GM13976 (cell line): ENCODE measurements around the gene MDM2.

Experiments used
- DNase-seq: peaks from one replicate; pipeline ENCODE4 v3.0.0; 2012; ENCODE audit warnings: low spot score
- CTCF ChIP-seq: IDR thresholded peaks from 2 replicates; pipeline ENCODE4 v1.5.1; 2012; ENCODE audit warnings: borderline replicate concordance, mild to moderate bottlenecking; ENCODE audit not compliant: insufficient read depth; ENCODE audit errors: extremely low read depth, missing control alignments, control extremely low read depth
- in situ Hi-C: fragments of 300-500 bp; cut with MboI; formaldehyde crosslinking; loops from one replicate; pipeline ENCODE4 v1.12.0; 2022; ENCODE audit warnings: low sequenced_read_pairs, mixed read lengths, inconsistent platforms; ENCODE audit not compliant: unreplicated experiment

MDM2 gene

GRCh38 chr12:68863886-68864454 is 56.0 kb downstream of the MDM2 start:
- peak; percentile 27 for TF ChIP-seq CTCF
- DNase-seq = peak; percentile 39
- in situ Hi-C loops = loop anchor here (5.0 kb wide), 1 partner anchor 208 kb away; no protein-coding TSS in a partner anchor

- no peak for DNase-seq
- TF ChIP-seq CTCF = no peak
- in situ Hi-C loops = loop anchor here (5.0 kb wide), 1 partner anchor 208 kb away; no protein-coding TSS in a partner anchor
These were observed 56.6 kb downstream of the MDM2 start for GRCh38 chr12:68864604-68865003.

GRCh38 chr12:68865399-68866164 is 57.6 kb downstream of the MDM2 start:
- no peak for TF ChIP-seq CTCF
- in situ Hi-C loops = no loop called here
- DNase-seq = no peak

GRCh38 chr12:68866950-68867349 is 59.0 kb downstream of the MDM2 start:
- TF ChIP-seq CTCF = no peak
- in situ Hi-C loops = no loop called here
- no peak for DNase-seq

- TF ChIP-seq CTCF = no peak
- in situ Hi-C loops = no loop called here
- DNase-seq = no peak
These were observed 59.6 kb downstream of the MDM2 start for GRCh38 chr12:68867606-68868005.

GRCh38 chr12:68868043-68868790 is 60.2 kb downstream of the MDM2 start:
- in situ Hi-C loops = no loop called here
- no peak for TF ChIP-seq CTCF
- no peak for DNase-seq
